GM12874 (cell line): Measurements from ENCODE around the gene NARS2.

Experiments
- CTCF ChIP-seq: IDR thresholded peaks from 2 replicates; pipeline ENCODE4 v1.5.1; 2011; ENCODE audit warnings: low read depth, mild to moderate bottlenecking, control low read depth, low read length, moderate library complexity; ENCODE audit not compliant: insufficient read depth

Gene NARS2

GRCh38 chr11:78492973-78493372 lies 81.7 kb downstream of the NARS2 start:
- no peak for TF ChIP-seq CTCF

- TF ChIP-seq CTCF = no peak
These were observed 85.5 kb downstream of the NARS2 start for GRCh38 chr11:78489184-78489583.

- TF ChIP-seq CTCF = no peak
These were observed 96.1 kb downstream of the NARS2 start for GRCh38 chr11:78478536-78478935.

GRCh38 chr11:78476066-78476465 lies 98.6 kb downstream of the NARS2 start:
- no peak for TF ChIP-seq CTCF

- TF ChIP-seq CTCF = no peak
These were observed 100.2 kb downstream of the NARS2 start for GRCh38 chr11:78474451-78474850.

GRCh38 chr11:78472905-78473304 lies 101.8 kb downstream of the NARS2 start:
- no peak for TF ChIP-seq CTCF

GRCh38 chr11:78472382-78472781 lies 102.3 kb downstream of the NARS2 start:
- no peak for TF ChIP-seq CTCF
